ENCODE data around the gene TFEB. TPM values are rescaled to one million over a fixed set of nuclear protein-coding genes. Genes with fewer than 3 reads are reported as not detected.

Gene TFEB
- total and polyA plus RNA-seq, 2 of the 8 experiments (the other 6 are each of a cell fraction or from before 2014, with no cell fraction given) = 2.3 to 6.7 TPM

DNA sequence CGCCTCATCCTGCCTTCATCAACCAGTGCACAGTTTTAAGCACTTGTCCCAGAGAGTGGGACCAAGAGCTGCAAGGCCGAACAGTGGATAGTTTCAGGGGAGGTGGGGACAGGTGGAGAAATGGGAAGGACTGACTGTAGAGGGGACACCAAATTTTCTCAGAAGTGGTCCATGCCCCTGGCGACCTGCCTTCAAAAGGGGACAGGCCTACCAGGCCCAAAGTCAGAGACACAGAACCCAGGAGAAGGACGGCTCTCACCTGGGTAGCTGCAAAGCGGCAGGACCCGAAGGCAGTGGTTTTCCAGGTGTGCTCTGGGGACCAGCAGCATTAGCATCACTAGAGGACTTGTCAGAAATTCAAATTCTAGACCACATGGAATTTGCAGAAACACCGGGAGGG is 5.8 kb downstream of the TFEB start (continued):
- TF ChIP-seq, protein P1, sequence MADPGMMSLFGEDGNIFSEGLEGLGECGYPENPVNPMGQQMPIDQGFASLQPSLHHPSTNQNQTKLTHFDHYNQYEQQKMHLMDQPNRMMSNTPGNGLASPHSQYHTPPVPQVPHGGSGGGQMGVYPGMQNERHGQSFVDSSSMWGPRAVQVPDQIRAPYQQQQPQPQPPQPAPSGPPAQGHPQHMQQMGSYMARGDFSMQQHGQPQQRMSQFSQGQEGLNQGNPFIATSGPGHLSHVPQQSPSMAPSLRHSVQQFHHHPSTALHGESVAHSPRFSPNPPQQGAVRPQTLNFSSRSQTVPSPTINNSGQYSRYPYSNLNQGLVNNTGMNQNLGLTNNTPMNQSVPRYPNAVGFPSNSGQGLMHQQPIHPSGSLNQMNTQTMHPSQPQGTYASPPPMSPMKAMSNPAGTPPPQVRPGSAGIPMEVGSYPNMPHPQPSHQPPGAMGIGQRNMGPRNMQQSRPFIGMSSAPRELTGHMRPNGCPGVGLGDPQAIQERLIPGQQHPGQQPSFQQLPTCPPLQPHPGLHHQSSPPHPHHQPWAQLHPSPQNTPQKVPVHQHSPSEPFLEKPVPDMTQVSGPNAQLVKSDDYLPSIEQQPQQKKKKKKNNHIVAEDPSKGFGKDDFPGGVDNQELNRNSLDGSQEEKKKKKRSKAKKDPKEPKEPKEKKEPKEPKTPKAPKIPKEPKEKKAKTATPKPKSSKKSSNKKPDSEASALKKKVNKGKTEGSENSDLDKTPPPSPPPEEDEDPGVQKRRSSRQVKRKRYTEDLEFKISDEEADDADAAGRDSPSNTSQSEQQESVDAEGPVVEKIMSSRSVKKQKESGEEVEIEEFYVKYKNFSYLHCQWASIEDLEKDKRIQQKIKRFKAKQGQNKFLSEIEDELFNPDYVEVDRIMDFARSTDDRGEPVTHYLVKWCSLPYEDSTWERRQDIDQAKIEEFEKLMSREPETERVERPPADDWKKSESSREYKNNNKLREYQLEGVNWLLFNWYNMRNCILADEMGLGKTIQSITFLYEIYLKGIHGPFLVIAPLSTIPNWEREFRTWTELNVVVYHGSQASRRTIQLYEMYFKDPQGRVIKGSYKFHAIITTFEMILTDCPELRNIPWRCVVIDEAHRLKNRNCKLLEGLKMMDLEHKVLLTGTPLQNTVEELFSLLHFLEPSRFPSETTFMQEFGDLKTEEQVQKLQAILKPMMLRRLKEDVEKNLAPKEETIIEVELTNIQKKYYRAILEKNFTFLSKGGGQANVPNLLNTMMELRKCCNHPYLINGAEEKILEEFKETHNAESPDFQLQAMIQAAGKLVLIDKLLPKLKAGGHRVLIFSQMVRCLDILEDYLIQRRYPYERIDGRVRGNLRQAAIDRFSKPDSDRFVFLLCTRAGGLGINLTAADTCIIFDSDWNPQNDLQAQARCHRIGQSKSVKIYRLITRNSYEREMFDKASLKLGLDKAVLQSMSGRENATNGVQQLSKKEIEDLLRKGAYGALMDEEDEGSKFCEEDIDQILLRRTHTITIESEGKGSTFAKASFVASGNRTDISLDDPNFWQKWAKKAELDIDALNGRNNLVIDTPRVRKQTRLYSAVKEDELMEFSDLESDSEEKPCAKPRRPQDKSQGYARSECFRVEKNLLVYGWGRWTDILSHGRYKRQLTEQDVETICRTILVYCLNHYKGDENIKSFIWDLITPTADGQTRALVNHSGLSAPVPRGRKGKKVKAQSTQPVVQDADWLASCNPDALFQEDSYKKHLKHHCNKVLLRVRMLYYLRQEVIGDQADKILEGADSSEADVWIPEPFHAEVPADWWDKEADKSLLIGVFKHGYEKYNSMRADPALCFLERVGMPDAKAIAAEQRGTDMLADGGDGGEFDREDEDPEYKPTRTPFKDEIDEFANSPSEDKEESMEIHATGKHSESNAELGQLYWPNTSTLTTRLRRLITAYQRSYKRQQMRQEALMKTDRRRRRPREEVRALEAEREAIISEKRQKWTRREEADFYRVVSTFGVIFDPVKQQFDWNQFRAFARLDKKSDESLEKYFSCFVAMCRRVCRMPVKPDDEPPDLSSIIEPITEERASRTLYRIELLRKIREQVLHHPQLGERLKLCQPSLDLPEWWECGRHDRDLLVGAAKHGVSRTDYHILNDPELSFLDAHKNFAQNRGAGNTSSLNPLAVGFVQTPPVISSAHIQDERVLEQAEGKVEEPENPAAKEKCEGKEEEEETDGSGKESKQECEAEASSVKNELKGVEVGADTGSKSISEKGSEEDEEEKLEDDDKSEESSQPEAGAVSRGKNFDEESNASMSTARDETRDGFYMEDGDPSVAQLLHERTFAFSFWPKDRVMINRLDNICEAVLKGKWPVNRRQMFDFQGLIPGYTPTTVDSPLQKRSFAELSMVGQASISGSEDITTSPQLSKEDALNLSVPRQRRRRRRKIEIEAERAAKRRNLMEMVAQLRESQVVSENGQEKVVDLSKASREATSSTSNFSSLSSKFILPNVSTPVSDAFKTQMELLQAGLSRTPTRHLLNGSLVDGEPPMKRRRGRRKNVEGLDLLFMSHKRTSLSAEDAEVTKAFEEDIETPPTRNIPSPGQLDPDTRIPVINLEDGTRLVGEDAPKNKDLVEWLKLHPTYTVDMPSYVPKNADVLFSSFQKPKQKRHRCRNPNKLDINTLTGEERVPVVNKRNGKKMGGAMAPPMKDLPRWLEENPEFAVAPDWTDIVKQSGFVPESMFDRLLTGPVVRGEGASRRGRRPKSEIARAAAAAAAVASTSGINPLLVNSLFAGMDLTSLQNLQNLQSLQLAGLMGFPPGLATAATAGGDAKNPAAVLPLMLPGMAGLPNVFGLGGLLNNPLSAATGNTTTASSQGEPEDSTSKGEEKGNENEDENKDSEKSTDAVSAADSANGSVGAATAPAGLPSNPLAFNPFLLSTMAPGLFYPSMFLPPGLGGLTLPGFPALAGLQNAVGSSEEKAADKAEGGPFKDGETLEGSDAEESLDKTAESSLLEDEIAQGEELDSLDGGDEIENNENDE (IDR thresholded peaks at IDR 0.05; ENCODE audit: insufficient replicate concordance, low read length) = no peak
- 0 out of 4 replicates have a peak, but pooled peaks of 1 of the 2 experiments have one; percentile 13 for TF ChIP-seq SIN3A (conservative IDR thresholded peaks at IDR 0.05 in 1 of 2, IDR thresholded peaks at IDR 0.05 in 1 of 2; ENCODE audit: low read depth in 1 of 2, low read length in 2 of 2)
- TF ChIP-seq BCL11A (IDR thresholded peaks at IDR 0.05; ENCODE audit: low read depth in 2 of 2, low read length in 2 of 2) = no peak
- no peak for TF ChIP-seq JUN (IDR thresholded peaks at IDR 0.05; ENCODE audit: low read depth, low read length)
- TF ChIP-seq BACH1 (IDR thresholded peaks at IDR 0.05; ENCODE audit: low read length) = no peak
